Hematopoietic multipotent progenitor cell treated with erythropoietin and hydrocortisone succinate and interleukin-3 and kit ligand, for 17 days (in vitro differentiated cells): ENCODE data around the gene BSPRY.
"Not testable (repeated sequence)": the region's sequence is repeated elsewhere in the genome, so short reads cannot be mapped to it uniquely, and the experiment has no call there.

Experiments
- DNase-seq: peaks from one replicate; pipeline ENCODE4 v3.0.0-alpha.2; 2015; ENCODE audit warnings: low spot score

BSPRY gene

DNA sequence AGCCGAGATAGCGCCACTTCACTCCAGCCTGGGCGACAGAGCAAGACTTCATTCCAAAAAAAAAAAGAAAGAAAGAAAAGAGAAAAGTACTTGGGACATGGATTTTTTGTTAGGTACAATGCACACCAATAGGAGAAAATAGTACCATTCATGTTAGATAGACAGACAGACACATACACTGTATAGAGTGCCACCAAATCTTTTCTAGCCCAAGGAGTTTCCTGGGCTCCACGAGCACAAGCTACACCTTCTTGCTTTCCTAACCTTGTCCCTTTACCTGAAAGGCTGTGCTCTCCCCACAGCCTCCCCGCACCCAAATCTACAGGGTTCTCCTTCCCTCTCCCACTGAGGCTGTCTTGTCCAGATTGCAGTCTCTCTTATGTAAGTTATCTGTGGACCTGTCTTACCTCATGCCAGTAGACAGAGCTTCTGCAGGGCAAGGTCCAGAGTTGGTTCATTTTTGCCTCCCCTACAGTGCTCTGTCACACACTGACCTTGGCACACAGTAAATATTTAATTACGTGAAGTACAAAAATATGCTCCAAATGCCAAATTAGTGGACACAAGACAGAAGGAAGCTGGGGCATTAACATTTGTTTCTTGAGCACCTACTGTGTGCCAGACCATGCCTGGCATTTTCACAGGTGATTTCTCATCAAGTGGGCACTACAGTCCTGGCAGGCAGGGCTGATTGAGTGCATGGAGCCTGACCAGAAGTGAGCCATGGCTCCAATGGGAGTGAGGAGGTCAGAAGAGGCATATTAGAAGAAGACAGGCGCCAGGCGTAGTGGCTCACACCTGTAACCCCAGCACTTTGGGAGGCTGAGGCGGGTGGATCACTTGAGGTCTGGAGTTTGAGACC is 45.9 kb downstream of the BSPRY start:
- DNase-seq, result peak; percentile 33

DNA sequence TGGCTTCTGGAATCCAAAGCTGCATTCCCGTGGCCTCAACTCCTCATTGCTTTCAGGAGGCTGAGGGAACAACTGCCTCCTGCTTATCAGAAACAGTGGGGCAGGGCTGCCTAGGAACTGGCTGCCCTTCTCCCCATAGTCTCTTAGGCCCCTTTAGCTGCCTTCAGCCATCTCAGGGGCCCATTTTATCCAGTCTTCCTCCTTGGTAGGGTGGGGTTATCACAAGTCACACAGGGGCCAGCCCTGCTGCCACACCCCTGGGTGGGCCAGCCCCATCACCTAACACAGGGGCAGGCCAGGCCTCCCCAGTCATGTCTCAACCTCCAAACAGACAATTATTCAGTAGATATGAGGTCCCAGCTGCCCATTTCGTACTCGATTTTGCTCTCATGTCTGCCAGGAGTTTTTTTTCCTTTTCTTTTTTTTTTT is 47.9 kb downstream of the BSPRY start:
- peak; percentile 88 for DNase-seq

DNA sequence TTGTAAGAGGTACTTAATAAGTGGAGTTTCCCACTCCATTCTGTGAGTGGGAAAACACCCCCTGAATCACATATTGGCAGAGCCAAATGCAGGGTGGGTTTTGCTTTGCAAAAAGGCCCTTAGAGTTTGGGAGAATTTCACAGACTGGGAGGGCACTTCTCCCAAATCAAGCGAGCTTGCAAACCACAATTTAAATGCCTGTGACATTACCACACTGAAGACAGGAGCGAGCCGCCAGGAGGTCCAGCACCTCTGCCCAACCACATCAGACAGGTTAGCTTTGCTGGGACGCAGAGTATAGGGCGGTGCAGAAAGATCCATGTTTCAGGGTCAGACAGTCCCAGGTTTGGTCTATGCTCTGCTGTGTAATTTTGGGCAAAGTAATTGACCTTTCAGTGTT is 49.5 kb downstream of the BSPRY start:
- DNase-seq, result peak; percentile 48

DNA sequence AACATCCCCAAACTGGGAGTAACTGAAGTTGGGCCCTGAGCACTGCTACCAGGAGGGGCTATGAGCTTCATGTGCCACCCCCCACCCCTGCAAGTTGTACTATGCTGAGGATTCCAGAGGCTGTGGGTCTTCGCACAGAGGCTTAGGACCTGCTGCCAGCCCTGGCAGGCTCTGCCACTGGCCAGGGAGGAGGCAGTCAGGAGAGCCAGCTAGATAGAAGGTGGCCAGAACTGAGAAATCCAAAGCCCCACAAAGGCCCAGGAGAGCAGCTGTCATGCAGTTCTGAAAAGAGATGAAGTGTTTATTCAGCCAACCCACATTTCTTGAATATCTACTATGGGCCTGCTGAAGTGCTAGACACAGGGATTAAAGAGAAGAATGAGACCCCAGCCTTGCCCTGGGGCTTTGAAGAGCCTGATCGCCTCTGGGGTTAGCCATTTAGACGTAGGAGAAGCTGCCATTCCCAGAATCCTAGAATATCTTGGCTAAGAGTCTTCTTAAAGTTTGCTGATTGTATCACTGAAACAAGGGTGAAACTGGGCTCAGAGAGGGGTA is 50.4 kb downstream of the BSPRY start:
- peak; percentile 46 for DNase-seq

DNA sequence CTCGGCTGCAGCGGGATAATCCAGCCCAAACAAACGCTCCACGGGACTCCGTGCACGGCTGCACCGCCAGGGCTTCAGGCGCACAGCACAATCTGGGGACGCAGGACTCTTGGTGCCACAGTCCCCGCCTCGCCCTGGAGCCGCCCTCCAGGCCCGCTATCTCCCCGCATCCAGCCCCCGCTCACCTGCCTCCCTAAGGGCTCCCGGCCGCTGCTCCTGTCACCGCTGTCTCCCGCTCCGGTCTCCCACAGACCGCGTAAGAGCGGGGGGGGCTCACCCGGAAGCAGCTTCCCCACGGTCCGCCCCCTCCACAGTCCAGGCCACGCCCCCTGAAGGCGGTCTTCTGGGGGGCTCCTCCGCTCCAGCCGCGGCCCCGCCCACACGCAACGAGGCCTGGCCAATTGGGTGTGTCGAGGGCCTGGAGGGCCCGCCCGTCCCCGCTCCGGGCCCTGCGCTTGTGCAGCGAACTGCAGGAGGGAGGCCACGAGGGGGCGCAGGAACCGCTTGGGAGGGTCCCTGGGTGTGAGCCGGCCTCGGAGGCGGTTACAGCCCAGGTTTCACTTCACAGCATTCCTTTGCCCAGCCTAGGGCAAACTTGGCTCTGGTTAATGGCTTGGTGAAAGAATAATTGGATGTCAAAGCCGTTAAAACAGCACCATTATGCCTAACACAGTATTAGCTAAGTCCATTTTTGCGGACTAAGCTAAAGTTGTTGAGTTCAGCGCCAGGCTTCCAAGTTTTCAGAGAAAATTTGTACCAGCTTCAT is 51.9 kb downstream of the BSPRY start, which contains the start of gene ALAD:
ALAD (minus strand) TSS at position 258 of the 766 bp plus-strand sequence. CDS start 7,725 bp downstream, outside the sequence.
- DNase-seq, result peak; percentile 100

DNA sequence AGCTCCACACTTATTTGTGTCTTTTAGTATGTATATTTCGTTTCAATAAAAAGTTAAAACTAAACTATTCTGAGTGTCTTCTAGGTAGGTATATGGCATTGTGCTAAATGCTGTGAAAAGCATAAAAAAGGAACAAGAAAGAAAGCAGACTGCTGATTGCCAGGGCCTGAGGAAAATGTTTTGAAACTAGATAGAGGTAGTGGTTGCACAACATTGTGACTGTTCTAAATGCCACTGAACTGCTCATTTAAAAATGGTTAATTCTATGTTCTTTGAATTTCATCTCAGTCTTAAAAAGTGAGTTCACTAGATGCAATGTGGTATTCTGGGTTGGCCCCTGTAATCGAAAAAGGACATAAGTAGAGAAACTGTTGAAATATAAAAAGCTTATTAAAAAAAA is 54.3 kb downstream of the BSPRY start:
- DNase-seq, result no peak

DNA sequence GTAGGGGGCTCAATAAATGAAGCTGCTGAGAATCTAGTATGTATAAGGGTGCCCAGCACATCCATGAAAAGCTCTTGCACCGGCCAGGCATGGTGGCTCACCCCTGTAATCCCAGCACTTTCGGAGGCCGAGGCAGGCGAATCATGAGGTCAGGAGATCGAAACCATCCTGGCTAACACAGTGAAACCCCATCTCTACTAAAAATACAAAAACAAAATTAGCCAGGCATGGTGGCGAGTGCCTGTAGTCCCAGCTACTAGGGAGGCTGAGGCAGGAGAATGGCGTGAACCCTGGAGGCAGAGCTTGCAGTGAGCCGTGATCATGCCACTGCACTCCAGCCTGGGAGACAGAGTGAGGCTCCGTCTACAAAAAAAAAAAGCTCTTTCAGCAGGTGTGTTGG is 57.0 kb downstream of the BSPRY start:
- not testable (repeated sequence) for DNase-seq

DNA sequence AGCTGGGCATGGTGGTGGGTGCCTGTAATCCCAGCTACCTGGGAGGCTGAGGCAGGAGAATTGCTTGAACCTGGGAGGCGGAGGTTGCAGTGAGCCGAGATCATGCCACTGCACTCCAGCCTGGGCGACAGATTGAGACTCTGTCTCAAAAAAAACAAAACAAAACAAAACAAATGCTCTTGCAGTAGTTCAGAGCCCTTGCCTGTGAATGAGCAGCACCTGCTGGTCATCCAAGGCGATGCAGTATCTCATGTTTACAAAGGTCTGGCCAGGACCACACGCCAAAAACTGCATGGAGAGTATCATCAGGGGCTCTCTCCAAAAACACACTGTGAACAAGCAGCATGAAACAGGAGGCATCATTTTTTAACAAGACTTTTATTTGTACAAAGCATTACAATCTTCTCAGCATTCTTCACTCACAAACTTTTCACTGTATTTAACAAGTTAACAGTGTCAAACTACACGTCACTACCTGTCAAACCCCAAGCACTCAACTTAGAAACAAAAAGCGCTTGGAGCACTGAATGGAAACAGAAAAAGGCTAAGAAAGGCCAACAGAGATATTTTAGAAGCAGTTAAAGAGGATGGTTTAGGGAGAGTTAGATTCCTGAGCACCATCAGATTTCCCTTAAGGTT is 57.7 kb downstream of the BSPRY start:
- DNase-seq, result peak; percentile 85

DNA sequence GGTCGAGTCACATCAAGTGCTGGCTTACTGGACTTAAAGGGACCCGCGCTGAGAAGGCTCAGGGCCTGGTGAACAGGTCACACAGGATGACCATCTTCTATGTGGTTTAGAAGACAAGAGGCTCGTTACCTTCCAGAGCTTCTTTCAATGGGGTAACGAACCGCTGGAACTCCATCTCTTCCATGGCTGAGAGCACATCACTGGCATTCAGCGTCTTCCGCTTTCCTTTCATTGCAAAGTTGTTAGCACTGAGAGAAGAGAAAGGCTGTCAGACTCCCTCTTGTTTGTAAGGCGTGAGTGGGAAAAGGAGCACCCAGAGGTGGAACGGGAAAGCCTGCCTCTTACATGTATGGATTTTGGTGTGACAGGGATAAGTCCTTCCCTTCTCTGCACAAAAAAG is 60.1 kb downstream of the BSPRY start:
- DNase-seq, result no peak

DNA sequence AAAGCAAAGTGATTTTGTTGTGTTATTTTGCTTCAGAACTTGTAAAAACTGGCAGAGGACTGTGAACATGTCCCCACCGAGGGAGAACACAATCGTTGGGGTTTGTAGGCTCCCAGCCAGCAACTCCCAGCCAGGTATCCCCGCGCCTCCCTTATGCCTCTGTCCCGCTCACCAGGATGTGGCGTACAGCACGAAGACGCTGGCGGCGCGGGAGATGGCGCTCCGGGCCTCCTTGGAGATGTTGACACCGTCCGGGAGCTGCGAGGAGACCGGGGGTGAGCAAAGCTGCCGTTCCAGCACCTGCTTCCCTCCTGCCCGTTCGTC is 60.5 kb downstream of the BSPRY start:
- no peak for DNase-seq

DNA sequence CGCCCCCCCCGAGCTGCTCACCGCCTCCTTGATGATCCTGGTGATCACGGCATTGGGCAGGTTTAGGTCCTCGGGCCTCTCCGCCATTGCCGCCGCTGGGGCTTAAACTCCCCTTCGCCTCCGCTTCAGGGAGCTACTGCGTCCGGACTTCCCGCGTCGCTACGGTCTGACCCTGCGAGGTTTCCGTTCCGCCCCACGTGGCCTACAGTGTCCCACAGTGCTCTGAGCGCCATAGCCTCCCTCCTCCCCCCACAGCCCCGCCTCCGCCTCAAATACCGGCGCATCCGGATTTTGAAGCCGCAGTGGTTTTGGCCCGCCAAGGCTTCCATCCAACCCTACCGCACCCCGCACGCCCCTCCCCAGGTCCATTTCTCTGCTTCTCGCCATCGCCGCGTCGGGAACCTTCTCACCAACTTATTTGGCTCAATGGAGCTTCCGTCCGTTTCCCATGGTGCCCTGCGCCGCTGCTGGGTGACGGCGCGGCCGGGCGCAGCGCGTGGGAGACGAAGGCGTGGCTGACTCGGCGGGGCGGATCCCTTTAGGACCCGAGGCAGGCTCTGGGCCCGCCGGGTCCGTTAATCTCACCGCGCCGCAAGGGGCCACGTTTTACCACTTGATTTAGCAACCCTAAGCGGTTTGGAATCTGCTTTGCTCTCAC is 61.0 kb downstream of the BSPRY start, which contains the start of the genes C9orf43 and POLE3:
C9orf43 (plus strand) TSS at position 541 of the 658 bp plus-strand sequence. CDS start 2,747 bp downstream, outside the sequence.
POLE3 (minus strand) TSS at position 469 of the 658 bp plus-strand sequence; CDS start at position 87, 382 bp downstream.
- DNase-seq, result peak; percentile 95

DNA sequence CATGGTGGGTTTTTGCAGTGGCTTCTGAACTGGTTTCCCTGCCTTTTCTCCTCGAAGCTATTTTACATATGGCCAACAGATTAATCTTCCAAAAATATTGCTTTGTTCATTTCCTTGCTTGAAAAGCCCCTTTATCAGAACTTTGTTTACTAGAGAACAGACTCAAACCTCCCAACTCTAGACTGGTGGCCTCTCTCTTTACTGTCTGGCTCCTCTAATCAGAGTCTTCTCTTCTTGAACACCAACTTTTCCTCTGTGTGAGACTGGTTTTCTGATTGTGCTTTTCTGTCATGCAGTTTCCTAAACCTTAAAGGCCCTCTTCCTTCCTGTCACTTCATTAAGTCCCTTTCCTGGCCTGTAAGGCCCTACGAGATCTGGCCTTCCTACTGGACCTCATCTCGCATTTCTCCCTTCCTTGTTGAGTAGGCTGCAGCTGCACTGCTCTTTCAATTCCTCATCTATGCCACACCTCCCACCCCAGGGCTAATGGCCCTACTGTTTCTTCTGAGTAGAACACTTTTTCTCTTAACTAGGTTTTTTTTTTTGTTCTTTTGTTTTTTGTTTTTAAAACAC is 66.9 kb downstream of the BSPRY start:
- DNase-seq, result no peak

DNA sequence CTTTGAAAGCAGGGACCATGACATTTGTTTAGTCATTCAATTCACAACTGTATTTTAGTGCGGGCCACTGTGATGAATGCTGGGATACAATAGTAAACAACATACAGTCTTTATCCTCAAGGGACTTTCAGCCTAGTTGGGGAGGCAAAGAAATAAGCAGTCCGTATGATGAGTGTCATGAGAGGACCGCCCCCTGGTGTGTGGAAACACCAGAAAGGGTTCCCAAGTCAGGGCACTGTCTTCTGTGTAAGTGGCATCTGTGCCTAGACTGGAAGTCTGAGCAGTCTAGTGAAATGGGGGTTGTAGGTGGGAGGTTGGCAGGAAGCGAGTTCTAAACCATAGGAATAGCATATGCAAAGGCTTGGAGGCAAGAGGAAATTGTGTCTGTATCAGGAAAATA is 68.0 kb downstream of the BSPRY start:
- peak; percentile 56 for DNase-seq
